SK-N-SH (cell line): ENCODE measurements around the gene TIAM2.

ENCODE experiments used
- MXI1 ChIP-seq: IDR thresholded peaks from 2 replicates; pipeline ENCODE4 v1.6.1; 2012; ENCODE audit warnings: mild to moderate bottlenecking, low read depth, low read length, improper control_type of control experiment
- NRF1 ChIP-seq: IDR thresholded peaks from 2 replicates; pipeline ENCODE4 v1.6.1; 2012; ENCODE audit warnings: low read depth, mild to moderate bottlenecking, low read length
- POLR2AphosphoS5 ChIP-seq: IDR thresholded peaks from 2 replicates; pipeline ENCODE4 v1.6.1; 2012; ENCODE audit warnings: low read depth, low read length
- REST ChIP-seq: IDR thresholded peaks from 2 replicates; pipeline ENCODE4 v1.6.1; 2012; ENCODE audit warnings: mild to moderate bottlenecking, low read depth, low read length, moderate library complexity
- RFX5 ChIP-seq: IDR thresholded peaks from 2 replicates; pipeline ENCODE4 v1.6.1; 2012; ENCODE audit warnings: mild to moderate bottlenecking, improper control_type of control experiment, low read length
- TAF1 ChIP-seq: IDR thresholded peaks from 2 replicates; pipeline ENCODE4 v1.6.1; 2012; ENCODE audit warnings: low read depth, mild to moderate bottlenecking, low read length, moderate library complexity, borderline replicate concordance
- YY1 ChIP-seq: IDR thresholded peaks from 2 replicates; pipeline ENCODE4 v1.4.0; 2012; ENCODE audit warnings: low read depth, mild to moderate bottlenecking
- TF ChIP-seq, protein P1 (sequence below): fragments of 200-600 bp; sonication (generic); IDR thresholded peaks from 2 replicates; pipeline ENCODE4 v1.6.1; 2017; ENCODE audit warnings: antibody characterized with exemption, mild to moderate bottlenecking, moderate library complexity
- TF ChIP-seq, protein P2 (sequence below): IDR thresholded peaks from 2 replicates; pipeline ENCODE4 v1.4.0; 2012; ENCODE audit warnings: low read depth, borderline replicate concordance

- TF ChIP-seq, protein P1, sequence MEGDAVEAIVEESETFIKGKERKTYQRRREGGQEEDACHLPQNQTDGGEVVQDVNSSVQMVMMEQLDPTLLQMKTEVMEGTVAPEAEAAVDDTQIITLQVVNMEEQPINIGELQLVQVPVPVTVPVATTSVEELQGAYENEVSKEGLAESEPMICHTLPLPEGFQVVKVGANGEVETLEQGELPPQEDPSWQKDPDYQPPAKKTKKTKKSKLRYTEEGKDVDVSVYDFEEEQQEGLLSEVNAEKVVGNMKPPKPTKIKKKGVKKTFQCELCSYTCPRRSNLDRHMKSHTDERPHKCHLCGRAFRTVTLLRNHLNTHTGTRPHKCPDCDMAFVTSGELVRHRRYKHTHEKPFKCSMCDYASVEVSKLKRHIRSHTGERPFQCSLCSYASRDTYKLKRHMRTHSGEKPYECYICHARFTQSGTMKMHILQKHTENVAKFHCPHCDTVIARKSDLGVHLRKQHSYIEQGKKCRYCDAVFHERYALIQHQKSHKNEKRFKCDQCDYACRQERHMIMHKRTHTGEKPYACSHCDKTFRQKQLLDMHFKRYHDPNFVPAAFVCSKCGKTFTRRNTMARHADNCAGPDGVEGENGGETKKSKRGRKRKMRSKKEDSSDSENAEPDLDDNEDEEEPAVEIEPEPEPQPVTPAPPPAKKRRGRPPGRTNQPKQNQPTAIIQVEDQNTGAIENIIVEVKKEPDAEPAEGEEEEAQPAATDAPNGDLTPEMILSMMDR: no peak
- TF ChIP-seq MXI1: no peak
- TF ChIP-seq REST: no peak
- TF ChIP-seq POLR2AphosphoS5: no peak
- TF ChIP-seq YY1: no peak
- TF ChIP-seq NRF1: no peak
- TF ChIP-seq RFX5: no peak
- TF ChIP-seq, protein P2, sequence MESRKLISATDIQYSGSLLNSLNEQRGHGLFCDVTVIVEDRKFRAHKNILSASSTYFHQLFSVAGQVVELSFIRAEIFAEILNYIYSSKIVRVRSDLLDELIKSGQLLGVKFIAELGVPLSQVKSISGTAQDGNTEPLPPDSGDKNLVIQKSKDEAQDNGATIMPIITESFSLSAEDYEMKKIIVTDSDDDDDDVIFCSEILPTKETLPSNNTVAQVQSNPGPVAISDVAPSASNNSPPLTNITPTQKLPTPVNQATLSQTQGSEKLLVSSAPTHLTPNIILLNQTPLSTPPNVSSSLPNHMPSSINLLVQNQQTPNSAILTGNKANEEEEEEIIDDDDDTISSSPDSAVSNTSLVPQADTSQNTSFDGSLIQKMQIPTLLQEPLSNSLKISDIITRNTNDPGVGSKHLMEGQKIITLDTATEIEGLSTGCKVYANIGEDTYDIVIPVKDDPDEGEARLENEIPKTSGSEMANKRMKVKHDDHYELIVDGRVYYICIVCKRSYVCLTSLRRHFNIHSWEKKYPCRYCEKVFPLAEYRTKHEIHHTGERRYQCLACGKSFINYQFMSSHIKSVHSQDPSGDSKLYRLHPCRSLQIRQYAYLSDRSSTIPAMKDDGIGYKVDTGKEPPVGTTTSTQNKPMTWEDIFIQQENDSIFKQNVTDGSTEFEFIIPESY: no peak
- TF ChIP-seq TAF1: no peak
These were observed 226.0 kb downstream of the TIAM2 start for GRCh38 chr6:155221086-155221485.
